HG02870 (cell line): Measurements from ENCODE around the gene TMEM62.

Experiments used
- ATAC-seq: cut with Tn5 transposase; IDR thresholded peaks from one replicate; pipeline ENCODE4 v1.9.1; 2021; ENCODE audit warnings: mild to moderate bottlenecking, moderate library complexity; ENCODE audit not compliant: unreplicated experiment

The TMEM62 gene

DNA sequence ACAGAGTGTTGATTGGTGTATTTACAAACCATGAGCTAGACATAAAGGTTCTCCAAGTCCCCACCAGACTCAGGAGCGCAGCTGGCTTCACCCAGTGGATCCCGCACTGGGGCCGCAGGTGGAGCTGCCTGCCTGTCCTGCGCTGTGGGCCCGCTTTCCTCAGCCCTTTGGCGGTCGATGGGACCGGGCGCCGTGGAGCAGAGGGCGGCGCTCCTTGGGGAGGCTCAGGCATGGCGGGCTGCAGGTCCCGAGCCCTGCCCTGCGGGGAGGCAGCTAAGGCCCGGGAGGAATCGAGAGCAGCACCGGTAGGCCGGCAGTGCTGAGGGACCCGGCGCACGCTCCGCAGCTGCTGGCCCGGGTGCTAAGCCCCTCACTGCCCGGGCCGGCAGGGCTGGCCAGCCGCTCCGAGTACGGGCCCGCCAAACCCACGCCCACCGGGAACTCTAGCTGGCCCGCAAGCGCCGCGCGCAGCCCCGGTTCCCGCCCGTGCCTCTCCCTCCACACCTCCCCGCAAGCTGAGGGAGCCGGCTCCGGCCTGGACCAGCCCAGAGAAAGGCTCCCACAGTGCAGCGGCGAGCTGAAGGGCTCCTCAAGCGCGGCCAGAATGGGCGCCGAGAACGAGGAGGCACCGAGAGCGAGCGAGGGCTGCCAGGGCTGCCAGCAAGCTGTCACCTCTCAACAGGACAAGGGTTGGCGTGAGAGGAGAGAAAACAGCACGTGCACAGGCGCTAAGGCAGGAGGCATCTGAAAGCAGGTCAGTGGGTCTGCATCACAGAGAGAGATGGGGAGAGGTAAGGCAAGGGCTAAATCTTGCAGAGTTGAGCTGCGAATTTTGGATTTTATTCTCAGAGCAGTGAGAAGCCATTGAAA, 93.3 kb downstream of the TMEM62 start:
- no peak for ATAC-seq

- no peak for ATAC-seq
Observed at GRCh38 chr15:43229977-43230376, 96.6 kb downstream of the TMEM62 start.

- ATAC-seq: no peak
Observed at GRCh38 chr15:43230640-43231115, 97.3 kb downstream of the TMEM62 start.

- ATAC-seq: no peak
Observed at GRCh38 chr15:43232289-43232874, 99.0 kb downstream of the TMEM62 start.
